IPS-NIHi11 (cell line): ENCODE measurements around the gene INIP.
A peak's percentile ranks its signal among the peaks of the same experiment; 100 is the strongest.

Experiments
- DNase-seq: peaks from one replicate; pipeline ENCODE4 v3.0.0; 2012; ENCODE audit warnings: mixed read lengths, low spot score

INIP gene, protein sequence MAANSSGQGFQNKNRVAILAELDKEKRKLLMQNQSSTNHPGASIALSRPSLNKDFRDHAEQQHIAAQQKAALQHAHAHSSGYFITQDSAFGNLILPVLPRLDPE

DNA sequence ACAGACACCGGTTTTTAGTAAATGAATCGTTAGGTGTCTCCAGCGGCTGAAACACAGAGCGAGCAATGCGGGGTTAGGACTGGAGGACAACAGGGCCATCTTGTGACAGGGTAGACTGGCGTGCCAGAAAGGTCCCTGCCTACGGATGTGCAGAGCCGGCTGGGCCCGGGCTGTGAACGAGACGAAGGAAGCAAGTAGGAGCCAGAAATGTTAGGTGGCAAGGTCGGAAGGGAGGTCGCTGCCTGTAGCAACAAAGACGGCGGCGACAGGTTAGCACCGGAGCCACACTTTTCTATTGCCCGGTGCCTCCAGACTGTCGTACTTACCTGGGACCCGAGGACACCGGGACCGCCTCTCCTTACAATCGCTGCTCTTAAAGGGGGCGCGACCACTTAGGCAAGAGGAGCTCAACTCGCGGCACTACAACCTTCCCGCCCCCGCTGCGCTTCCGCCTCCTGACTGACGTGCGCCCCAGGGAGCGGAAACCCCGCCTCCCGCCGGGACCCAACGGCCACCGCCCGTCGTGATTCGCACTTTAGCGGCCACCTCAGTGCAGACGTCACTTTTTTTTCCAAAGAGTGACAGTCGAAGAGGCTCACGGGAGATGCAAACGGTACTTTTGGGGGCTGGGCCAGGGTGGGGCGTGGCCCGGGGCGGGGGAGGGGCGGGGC is at the start of gene INIP:
INIP (minus strand) TSS at position 457 of the 671 bp plus-strand sequence. CDS start 1,632 bp downstream, outside the sequence.
- DNase-seq: peak; percentile 96

DNA sequence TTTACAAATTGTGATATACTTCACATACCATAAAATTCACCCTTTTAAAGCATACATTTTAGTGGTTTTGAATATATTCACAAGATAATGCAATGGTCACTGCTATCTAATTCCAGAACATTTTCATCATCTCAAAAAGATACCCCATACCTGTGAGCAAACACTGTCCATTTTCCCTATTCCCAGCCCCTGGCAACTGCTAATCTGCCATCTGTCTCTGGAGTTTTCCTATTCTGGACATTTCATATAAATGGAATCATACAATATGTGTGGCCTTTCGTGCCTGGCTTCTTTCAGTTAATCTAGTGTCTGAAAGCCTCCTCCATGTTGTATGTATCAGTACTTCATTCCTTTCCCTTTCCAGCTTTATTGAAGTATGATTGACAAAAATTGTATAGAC is 47.4 kb upstream of the INIP start:
- no peak for DNase-seq

DNA sequence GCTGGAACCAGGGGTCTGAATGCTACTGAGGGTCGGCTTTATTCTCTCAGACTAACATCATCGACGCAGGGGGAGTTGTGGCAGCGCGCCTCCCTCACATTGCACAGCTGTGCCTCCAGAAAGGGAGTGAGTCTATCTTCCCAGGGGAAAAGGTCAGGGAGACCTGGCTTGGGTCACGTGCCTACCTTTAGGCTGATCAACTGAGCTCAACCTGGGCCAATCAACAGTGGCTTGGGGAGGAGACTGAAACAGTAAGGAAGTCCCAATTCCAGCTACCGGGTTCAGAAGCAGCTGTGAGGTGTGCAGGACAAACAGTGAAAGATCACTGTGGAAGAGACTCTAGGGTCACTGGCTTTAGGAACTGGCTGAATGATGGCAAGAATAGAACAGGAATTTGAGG is 46.9 kb upstream of the INIP start:
- DNase-seq: peak; percentile 40

DNA sequence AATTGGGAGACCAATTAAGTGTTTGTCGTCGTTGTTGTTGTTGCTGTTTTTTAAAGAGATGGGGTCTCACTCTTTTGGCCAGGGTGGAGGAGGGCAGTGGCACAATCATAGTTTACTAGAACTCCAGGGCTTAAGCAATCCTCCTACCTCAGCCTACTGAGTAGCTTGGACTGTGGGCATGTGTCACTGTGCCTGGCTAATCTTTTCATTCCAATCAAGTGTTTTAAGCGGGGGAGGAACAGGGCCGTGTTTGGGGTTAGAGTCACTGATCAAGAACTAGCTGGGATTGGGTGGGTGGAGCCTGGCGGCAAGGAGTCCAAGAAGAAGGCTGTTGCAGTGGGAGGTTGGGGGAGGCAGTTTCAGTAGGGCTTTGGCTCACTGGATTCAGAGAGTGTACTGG is 46.4 kb upstream of the INIP start:
- no peak for DNase-seq

DNA sequence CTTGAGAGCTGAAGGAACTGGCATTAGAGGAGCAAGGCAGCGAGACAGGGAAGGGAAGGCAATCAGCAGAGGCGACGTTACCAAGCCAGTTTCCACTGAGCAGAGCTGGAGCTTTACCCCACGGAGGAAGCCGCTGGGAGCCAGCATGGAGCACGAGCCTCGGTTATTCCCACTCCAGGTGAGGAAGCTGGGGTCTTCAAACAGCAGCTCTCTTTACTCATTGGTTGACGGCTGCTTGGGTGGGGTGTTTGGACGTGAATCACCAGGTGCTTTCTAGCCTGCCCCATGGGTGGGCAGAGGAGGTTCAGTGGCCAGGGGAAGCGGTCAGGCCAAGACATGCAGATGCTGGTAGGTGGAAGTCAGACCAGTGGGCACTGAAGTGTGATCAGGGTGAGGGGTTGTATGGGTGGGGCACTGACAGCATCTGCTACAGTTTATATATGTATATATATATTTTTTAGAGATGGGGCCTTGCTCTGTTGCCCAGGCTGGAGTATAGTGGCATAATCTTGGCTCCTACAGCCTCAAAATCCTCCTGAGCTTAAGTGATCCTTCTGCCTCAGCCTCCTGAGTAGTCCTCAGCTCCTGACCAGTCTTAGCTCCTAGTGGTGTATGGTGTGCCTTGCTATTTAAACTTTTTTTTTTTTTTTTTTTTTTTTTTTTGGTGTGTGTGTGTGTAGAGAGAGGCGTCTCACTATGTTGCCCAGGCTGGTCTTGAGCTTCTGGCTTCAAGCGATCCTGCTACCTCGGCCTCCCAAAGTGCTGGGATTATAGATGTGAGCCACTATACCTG is 45.0 kb upstream of the INIP start:
- no peak for DNase-seq

DNA sequence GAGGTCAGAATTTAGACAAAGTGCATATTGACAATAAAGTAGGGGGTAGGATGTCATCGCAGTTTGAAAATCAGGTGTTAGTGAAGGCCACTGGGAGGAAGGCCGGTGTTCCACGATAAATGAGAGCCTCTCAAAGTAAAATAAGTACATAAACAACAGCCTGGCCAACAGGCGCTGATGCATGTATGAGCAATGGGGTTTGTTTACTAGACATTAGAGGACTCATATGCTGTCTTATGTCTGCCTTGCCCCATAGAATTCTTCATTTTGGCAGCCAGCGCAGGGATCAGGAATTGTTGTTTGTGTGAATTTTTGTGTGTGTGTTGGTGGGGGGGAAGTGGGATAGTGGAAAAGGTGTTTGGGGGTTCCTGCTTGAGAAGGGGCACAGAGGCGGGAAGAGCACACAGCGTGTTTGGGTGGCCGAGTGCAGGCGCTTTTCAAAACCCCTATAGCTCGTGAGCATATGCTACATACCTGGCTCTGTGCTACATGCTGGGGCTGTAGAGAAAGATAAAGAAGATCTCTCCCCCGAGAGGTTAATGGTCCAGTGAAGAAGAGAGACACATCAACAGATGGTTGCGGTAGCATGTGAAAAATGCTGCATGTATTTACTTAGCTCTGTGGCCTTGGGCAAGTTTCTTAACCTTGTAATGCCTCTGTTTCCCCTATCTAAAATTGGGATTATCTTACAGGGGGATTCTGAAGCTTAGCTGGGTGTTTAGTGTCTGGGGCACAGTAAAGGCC is 44.2 kb upstream of the INIP start:
- no peak for DNase-seq

DNA sequence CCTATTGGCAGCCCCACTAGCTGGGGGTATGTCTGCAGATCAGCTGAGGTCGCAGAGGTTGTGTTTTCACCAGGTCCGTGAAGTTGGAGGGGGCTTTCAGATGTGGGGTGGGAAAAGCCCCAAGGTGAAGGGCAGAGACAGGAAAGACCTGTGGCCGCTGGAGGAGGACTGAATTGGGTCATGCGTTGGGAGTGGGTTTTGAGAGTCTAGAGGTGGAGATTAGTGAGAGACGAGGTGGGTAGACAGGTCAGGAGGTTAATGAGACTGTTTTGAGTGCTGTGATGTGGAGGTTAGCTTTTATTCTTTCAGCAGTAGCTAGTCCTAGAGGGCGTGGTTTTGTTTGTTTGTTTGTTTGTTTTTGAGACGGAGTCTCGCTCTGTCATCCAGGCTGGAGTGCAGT is 42.9 kb upstream of the INIP start:
- no peak for DNase-seq

DNA sequence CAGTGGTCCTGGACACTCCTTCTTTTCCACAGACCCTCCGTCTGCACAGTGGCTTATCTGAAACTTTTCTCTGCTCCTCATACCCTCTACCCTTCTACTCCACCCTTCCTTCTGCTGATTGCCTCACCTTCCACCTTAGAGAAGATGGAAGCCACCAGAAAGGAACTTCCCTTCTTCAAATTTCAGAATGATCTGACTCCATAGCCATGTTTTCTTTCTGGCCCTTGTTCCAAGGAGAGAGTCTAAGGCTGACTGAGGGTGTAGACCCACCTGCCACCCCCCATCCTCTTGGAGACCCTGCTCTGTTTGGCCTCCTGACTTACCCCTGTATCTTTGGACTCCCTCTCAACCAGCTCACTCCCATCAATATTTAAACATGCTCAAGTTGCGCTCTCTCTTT is 40.0 kb upstream of the INIP start:
- DNase-seq: no peak

DNA sequence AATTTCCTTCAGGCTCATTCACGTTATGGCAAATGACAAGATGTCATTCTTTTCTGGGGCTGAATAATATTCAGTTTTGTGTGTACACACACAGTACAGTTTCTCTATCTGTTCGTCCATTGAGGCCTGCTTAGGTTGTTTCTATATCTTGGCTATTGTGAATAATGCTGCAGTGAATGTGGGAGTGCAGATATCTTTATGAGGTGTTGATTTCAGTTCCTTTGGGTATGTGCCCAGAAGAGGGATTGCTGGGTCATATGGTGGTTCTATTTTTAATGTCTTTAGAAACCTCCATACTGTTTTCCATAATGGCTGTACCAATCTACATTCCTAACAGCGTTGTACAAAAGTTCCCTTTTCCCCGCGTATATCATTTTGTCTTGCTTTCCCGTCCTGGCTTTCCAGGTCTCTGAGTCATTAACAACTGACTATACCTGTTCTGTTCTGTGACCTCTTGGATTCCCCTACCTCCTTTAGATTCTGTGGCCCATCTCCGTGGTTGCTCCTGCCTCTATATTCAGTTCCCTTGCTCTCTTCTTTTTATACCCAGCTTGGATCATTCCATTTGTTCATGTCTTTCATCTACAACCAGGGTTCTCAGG is 39.5 kb upstream of the INIP start:
- no peak for DNase-seq

DNA sequence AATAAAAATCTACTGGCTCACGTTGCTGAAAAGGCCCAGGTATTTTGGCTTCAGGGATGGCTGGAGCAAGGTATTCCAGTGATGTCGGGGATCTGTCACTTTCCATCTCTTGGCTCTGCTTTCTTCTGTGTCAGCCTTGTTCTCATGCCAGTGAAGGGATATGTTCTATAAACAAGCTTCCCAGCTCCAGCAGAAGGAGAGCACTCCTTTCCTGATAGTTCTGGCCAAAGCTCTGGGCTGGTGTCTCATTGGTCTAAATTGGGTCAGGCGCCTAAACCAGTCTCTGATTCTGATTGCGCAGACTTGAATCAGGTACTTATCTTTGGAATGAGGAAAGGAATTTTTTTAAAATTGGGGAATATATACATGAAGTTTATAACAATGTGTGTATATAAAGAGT is 37.8 kb upstream of the INIP start:
- DNase-seq: no peak

DNA sequence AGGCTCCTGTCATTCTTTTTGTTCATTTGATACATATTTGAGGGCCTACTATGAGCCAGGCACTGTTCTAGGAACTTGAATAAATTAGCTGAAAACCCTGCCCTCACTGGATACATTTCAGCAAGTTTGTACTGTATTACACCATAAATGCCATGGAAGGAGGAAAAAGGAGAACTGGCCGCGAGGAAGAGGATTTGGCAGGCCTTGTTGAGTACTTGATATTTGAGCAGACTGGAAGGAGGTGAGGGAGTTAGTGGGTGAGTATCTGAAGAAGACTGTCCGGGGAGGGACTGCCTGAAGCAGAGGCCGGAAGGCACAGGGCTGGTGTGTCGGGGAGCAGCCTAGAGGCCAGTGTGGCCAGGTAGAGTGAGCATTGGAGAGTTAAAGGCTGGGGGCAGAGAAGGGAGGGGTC is 37.1 kb upstream of the INIP start:
- no peak for DNase-seq

DNA sequence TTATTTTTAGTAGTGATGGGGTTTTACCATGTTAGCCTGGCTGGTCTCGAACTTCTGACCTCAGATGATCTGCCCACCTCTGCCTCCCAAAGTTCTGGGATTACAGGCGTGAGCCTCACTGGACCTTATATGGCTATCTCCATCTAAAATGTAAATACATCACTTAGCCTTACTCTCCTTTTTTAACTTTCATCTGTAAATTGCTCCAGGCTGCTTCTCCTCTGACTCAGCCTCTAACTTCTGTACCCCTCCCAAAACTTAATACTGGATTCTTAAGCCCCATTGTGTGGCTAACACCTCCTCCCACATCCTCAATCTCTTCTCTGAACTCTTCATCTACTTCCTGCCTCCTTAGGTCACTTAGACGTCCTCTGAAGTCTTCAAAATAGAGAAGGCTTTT is 36.7 kb upstream of the INIP start:
- no peak for DNase-seq

DNA sequence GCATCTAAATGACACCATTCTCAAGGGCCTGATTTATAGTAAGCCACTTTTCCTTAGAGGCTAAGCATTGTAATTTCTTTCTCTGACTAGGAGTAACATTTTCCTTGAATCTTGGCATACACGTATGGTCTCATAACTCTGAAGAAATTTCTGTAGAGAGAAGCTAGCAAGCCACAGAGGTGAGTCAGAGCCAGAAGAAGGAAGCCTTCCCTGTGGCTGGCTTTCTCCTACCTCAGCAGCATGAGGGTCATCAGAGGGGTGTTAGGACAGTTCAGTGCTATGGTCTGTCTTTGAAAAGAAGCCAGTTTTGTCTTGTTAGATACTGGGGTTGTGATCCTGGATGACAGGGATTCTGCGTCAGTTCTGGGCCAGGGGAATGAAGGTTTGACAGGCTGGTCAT is 35.8 kb upstream of the INIP start:
- DNase-seq: no peak

DNA sequence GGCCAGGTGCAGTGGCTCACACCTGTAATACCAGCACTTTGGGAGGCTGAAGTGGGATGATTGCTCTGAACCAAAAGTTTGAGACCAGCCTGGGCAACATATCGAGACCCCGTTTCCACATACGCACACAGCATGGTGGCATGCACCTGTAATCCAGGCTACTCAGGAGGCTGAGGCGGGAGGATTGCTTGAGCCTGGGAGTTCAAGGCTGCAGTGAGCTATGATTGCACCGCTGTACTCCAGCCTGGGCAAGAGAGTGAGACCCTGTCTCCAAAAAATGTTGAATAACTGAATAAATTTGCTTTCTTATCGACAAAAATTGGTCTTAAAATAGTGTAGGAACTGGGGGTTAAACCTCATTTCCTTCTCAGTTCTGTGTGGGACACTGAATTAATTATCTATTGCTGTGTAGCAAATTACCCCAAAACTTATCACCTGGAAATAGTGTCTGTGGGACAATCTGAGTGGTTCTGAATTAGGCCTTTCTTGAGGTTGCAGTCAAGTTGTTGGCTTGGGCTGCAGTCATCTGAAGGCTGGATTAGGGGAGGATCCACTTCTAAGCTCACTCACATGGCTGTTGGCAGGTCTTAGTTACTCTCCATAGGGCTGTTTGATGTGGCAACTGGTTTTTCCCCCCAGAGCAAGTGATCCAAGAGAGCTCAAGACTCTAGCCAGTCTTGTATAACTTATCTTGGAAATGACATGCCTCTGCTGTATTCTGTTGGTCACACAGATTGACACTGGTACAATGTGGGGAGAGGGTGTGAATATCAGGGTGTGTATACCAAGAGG is 34.6 kb upstream of the INIP start:
- DNase-seq: no peak

DNA sequence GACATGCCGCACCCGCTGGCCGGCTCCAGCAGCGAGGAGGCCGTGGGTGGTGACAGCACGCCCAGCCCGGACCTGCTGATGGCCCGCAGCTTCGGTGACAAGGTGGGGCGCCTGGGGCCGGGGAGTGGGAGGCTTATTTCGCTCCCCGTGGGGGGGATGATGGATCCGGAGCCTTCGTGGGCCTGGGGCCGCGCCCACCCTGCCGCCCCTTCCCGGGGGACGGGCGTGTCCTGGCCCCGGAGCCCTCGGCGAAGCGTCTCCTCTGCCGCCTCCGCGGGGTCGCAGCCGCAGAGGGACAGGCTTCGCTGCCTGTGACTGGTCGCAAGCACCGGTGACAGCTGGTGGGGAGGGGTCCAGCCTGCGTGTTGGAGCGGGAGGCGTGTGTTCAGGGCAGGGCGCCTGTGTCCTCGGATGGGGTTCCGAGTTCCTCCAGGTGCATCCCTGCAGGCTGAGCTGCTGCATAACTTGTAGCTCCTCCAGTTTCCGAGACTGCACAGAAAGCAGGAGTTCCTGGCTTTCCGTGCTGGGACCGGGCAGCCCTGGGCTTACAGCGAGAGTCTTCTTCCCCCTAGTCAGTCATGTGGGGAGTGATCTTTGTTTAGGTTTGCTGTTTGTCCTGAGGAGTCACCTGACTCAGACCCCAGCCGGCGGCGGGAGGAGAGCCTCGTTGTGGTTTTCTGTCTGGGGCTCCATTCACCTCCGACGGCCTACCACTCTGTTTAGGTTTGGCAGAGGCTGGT is 33.3 kb upstream of the INIP start:
- DNase-seq: peak; percentile 79

DNA sequence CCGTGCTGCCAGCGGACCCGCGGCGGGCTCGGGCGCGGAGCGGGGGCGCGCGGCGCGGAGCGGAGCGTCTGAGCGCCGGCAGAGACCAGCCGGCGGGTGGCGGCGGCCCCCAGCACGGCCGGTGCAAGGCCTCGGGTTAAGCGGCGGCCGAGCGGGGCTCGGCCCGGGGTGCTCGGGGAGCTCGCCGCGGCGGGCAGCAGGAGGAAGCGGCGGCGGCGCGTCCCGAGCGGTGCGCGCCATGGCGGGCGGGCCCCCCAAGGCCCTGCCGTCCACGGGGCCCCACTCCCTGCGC is 32.8 kb upstream of the INIP start:
- no peak for DNase-seq

DNA sequence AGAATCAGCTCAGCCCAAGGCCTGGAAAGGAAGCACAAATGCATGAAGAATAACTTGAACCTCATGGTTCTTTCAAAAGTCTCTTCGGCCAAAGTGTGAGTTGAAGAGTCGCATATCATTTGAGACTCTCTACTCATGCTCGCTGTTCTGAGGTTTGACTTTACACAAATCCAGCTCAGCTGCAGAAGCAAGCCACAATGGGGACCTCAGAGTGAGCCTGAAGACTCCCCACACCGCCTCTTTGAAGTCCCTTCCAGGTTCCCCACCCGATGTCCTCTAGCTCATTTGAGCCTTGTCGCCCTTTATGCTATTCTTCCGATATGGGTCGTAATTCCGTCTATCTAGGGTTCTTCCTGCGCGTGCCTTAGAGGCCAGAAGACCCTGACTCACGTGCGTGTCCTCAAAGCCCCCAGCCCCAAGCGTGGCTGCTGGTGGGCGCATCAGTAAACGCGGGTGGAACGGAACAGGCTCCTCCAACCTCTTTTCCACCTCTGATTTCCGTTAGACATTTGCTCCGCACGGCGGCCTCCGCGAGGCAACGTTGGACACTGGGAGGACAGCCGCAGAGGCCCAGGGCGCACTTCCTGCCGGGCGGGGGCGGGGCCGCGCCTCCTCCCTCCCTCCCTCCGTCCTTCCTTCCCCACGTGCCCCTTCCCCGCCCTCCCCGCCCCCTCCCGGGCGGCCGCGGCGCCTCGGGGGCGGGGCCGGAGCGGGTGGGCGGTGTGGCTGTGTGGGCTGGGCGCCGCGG is 32.3 kb upstream of the INIP start, which contains the start of gene SNX30:
SNX30 (plus strand) TSS at position 745 of the 748 bp plus-strand sequence. CDS start 242 bp downstream, outside the sequence.
- DNase-seq: peak; percentile 98

DNA sequence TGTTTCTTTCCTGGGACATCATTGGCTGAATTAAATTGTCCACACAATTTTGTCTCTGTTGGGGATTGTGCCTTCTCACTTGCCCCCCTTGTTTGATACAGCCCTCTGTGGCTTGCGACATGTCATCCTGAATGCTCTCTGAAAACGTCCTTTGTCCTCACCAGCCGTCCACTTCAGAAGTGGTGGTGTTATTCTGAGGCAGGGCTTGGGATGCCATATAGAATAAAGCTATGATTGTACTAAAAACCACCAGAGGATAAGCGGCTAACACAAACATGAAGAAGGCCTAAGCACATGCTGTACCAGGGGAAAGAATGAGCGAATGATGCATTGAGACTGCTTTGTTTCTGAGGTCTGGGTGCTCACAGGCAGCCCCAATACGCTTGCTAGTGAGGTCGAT is 29.2 kb upstream of the INIP start:
- no peak for DNase-seq

DNA sequence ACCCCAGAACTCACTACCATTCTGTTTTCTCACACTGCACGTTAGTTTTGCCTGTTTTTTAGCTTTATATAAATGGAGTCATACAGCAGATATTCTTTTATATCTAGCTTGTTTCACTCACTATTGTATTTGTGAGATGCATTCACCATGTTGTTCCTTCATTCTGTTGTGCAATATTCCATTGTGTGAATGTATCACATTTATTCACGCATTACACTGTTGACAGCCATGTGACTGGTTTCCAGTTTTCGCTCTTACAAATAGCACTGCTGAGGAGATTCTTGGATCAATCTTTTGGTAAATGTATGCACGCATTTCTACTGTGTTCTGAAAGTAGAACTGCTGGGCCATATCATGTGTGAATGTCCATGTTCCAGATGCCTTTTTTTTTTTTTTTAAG is 26.3 kb upstream of the INIP start:
- no peak for DNase-seq

DNA sequence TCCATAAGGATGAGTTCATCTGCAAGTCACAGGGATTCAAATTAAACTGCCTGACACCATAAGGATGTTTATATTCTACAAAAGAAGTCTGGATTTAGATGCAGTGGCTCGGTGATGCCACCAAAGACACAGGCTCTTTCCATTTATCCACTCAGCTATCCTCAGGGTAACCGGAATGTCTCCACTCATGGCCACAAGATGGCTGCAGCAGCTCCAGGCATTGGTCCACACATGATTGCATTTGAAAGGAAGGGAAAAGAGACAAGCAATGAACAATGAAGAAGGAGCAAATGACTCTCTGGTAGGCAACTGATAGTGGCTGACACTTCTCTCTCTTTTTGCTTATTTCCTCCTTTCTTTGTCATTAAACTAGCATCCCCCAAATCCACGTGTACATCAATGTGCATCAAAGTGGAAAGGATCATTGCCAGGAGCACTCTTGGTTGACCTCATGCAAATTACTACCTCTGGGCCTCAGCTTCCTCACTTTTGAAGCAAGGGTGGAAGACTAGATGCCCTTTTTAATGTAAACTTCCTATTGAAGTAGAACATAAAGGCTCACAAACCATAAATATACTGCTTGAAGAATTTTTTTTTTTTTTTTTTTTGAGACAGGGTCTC is 25.4 kb upstream of the INIP start:
- DNase-seq: no peak
